Activated naive CD8-positive, alpha-beta T cell (primary cell): Measurements from ENCODE around the gene FREM1.

Experiments
- H3K27ac Mint-ChIP-seq: one replicate; pipeline ENCODE4 v1.8.0; 2021; ENCODE audit warnings: mixed read lengths
- H3K27me3 Mint-ChIP-seq: one replicate; pipeline ENCODE4 v1.8.0; 2021; ENCODE audit warnings: mixed read lengths
- H3K36me3 Mint-ChIP-seq: one replicate; pipeline ENCODE4 v1.8.0; 2021; ENCODE audit warnings: mixed read lengths
- H3K4me1 Mint-ChIP-seq: one replicate; pipeline ENCODE4 v1.8.0; 2021; ENCODE audit warnings: low read depth, mixed read lengths
- H3K4me3 Mint-ChIP-seq: one replicate; pipeline ENCODE4 v1.8.0; 2021; ENCODE audit warnings: mild to moderate bottlenecking, mixed read lengths
- H3K9me3 Mint-ChIP-seq: one replicate; pipeline ENCODE4 v1.8.0; 2021; ENCODE audit warnings: low read depth, mixed read lengths

FREM1 gene

DNA sequence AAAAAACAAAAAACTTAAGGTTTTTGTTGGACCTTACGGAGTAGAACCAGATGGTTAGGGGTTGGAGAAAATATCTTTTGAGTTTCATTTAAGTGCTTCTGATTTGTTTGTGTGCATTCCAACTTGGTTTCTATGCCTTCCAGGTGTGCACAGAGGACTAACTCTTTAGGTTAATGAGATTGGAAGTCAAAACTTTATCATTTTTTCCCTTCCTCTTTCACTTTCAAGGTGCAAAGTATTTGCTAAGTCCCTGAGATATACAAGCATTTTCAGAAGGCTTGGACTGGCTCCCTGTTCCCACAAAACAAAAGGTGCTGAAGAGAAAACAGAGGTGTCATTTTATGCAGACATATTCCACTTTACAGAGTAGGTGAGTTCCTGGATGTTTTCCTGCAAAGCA, 157.4 kb downstream of the FREM1 start:
- Mint-ChIP-seq H3K9me3 (no peaks in the 10 kb centered on the region), H3K27ac (no peak overlapping the region), H3K4me1 (peaks cover 17% of the 10 kb centered on the region), H3K4me3 (no peak overlapping the region), H3K36me3 (no peaks in the 10 kb centered on the region), H3K27me3 (peaks cover 14% of the 10 kb centered on the region)

DNA sequence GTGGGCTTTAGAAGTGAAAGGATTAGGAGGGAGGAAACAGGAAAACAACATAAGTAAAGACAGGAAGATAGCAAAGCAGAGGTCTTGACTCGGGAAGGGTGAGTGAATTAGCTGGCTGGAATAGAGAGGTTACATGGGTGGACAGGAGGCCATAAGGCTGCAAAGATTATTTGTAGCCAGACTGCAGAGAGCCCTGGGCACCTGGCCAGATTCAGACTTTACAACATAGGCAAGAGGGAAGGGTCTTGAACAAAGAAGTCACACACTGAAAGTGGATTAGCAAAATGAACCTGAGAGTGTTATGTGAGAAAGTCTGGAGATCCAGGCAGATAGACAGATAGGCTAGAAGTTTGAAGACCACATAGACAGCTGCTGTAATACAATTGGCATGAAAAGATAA, 158.0 kb downstream of the FREM1 start:
- Mint-ChIP-seq H3K27ac (no peak overlapping the region), H3K4me3 (no peak overlapping the region), H3K36me3 (no peaks in the 10 kb centered on the region), H3K9me3 (no peaks in the 10 kb centered on the region), H3K27me3 (peaks cover 18% of the 10 kb centered on the region), H3K4me1 (peaks cover 17% of the 10 kb centered on the region)

DNA sequence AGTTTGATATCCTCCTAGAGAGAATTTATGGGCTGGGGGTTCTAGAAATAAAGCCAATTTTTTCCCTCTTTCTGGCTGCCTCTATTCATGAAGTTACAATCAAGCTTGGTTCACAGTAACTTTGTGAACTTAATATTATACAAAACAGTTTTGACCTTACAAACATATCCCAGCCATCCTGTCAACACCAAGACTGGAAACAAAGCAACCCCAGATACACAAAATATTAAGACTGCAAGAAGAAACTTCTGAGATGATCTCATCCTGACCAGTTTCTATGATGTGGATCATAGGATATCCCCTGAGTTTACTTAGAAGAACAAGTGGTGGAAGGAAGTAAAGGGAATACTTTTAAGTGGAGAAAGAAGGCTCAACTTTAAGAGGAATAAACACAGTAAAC, 159.4 kb downstream of the FREM1 start:
- Mint-ChIP-seq H3K4me1 (peaks cover 17% of the 10 kb centered on the region), H3K4me3 (no peak overlapping the region), H3K27ac (no peak overlapping the region), H3K36me3 (no peaks in the 10 kb centered on the region), H3K9me3 (no peaks in the 10 kb centered on the region), H3K27me3 (peaks cover 18% of the 10 kb centered on the region)

GRCh38 chr9:14749741-14750211, 160.5 kb downstream of the FREM1 start:
- Mint-ChIP-seq H3K27me3 (peaks cover 18% of the 10 kb centered on the region), H3K9me3 (no peaks in the 10 kb centered on the region), H3K4me3 (no peak overlapping the region), H3K27ac (no peak overlapping the region), H3K4me1 (peaks cover 17% of the 10 kb centered on the region), H3K36me3 (no peaks in the 10 kb centered on the region)

GRCh38 chr9:14748373-14748772, 161.9 kb downstream of the FREM1 start:
- peaks cover 17% of the 10 kb centered on the region for H3K4me1 Mint-ChIP-seq
- no peak overlapping the region for H3K27ac Mint-ChIP-seq
- peaks cover 18% of the 10 kb centered on the region for H3K27me3 Mint-ChIP-seq
- no peaks in the 10 kb centered on the region for H3K9me3 Mint-ChIP-seq
- H3K4me3 Mint-ChIP-seq = no peak overlapping the region
- no peaks in the 10 kb centered on the region for H3K36me3 Mint-ChIP-seq

GRCh38 chr9:14747111-14747510, 163.1 kb downstream of the FREM1 start:
- Mint-ChIP-seq H3K9me3 (no peaks in the 10 kb centered on the region), H3K27me3 (peaks cover 15% of the 10 kb centered on the region), H3K4me3 (no peak overlapping the region), H3K4me1 (peaks cover 17% of the 10 kb centered on the region), H3K27ac (no peak overlapping the region), H3K36me3 (no peaks in the 10 kb centered on the region)

DNA sequence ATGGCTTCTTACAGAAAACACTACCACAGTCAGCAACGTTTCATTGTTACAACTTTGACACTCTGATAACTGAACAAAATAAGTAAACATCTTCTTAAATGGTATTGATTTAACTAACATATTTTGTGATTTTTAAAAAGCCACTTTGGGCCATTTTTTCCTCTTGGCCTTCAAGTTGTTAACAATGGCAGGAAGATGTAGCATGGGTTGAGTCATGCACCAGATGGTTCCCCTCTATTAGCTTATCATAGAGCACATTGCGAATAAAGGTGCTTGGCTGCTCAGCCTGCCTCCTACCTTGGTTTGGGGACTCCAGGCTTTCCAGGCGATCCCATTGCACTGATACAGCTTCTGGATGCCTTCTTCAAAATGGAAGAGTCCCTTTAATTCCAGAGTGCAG, 163.6 kb downstream of the FREM1 start:
- H3K9me3 Mint-ChIP-seq = no peaks in the 10 kb centered on the region

GRCh38 chr9:14744768-14745167, 165.5 kb downstream of the FREM1 start:
- peaks cover 9% of the 10 kb centered on the region for H3K27me3 Mint-ChIP-seq
- no peaks in the 10 kb centered on the region for H3K9me3 Mint-ChIP-seq
- H3K4me3 Mint-ChIP-seq = no peak overlapping the region
- no peaks in the 10 kb centered on the region for H3K36me3 Mint-ChIP-seq
- H3K4me1 Mint-ChIP-seq = peaks cover 5% of the 10 kb centered on the region
- H3K27ac Mint-ChIP-seq = no peak overlapping the region

More for the DNA sequence above, 163.6 kb downstream of the FREM1 start:
- no peak overlapping the region for H3K4me3 Mint-ChIP-seq
- peaks cover 13% of the 10 kb centered on the region for H3K27me3 Mint-ChIP-seq
- peaks cover 17% of the 10 kb centered on the region for H3K4me1 Mint-ChIP-seq
- H3K36me3 Mint-ChIP-seq = no peaks in the 10 kb centered on the region
- H3K27ac Mint-ChIP-seq = no peak overlapping the region

DNA sequence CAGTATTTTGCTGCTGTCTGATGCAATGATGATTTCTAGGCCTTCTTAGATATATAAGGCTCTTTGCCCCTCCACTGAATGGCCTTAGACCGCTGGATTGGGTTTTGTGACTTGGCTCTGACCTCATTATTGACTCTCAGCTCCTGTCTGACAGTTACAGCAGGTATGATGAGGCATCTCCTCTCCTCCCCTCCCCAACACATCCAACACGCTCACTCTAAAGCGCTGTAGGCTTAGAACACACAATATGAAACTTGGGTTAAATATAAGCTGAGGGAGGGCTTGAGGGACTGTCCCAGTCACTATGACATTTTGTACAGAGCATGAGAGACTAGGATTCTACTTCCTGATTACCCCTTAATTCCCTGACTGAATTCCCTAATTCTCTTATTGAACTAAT, 168.9 kb downstream of the FREM1 start:
- Mint-ChIP-seq H3K27me3 (peaks cover 7% of the 10 kb centered on the region), H3K27ac (no peak overlapping the region), H3K4me1 (no peaks in the 10 kb centered on the region), H3K9me3 (no peaks in the 10 kb centered on the region), H3K4me3 (no peak overlapping the region), H3K36me3 (no peaks in the 10 kb centered on the region)

DNA sequence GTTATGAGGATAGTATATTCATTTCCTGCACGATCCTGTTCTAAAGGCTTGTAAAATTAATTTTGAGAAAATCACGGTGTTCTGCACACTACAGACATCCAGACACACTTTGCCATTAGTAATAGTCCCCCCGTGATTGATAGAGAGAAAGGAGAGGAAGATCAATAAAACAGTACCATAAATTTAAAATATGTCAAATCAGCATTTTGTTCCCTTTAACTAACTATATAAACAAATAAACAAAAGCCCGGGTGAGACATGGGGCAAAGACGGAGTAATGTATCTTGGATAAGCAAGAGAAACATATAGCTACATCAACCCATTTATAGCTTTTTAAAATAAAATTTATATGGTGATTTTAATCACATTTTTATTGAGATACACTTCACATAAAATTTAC, 177.1 kb downstream of the FREM1 start:
- no peaks in the 10 kb centered on the region for H3K4me1 Mint-ChIP-seq
- no peaks in the 10 kb centered on the region for H3K9me3 Mint-ChIP-seq
- H3K36me3 Mint-ChIP-seq = no peaks in the 10 kb centered on the region
- H3K27me3 Mint-ChIP-seq = peaks cover 6% of the 10 kb centered on the region
- no peak overlapping the region for H3K27ac Mint-ChIP-seq
- H3K4me3 Mint-ChIP-seq = no peak overlapping the region

- no peaks in the 10 kb centered on the region for H3K9me3 Mint-ChIP-seq
- peaks cover 5% of the 10 kb centered on the region for H3K27me3 Mint-ChIP-seq
- no peak overlapping the region for H3K27ac Mint-ChIP-seq
- H3K36me3 Mint-ChIP-seq = no peaks in the 10 kb centered on the region
- H3K4me3 Mint-ChIP-seq = no peak overlapping the region
- no peaks in the 10 kb centered on the region for H3K4me1 Mint-ChIP-seq
Observed at GRCh38 chr9:14731294-14731981, 178.8 kb downstream of the FREM1 start.

GRCh38 chr9:14730461-14730898, 179.7 kb downstream of the FREM1 start:
- no peaks in the 10 kb centered on the region for H3K9me3 Mint-ChIP-seq
- no peaks in the 10 kb centered on the region for H3K36me3 Mint-ChIP-seq
- no peaks in the 10 kb centered on the region for H3K4me1 Mint-ChIP-seq
- H3K4me3 Mint-ChIP-seq = no peak overlapping the region
- peaks cover 7% of the 10 kb centered on the region for H3K27me3 Mint-ChIP-seq
- H3K27ac Mint-ChIP-seq = no peak overlapping the region

GRCh38 chr9:14723301-14723700, 186.9 kb downstream of the FREM1 start:
- H3K36me3 Mint-ChIP-seq = no peaks in the 10 kb centered on the region
- H3K27me3 Mint-ChIP-seq = peaks cover 9% of the 10 kb centered on the region
- H3K9me3 Mint-ChIP-seq = no peaks in the 10 kb centered on the region
- H3K27ac Mint-ChIP-seq = no peak overlapping the region
- no peaks in the 10 kb centered on the region for H3K4me1 Mint-ChIP-seq
- no peak overlapping the region for H3K4me3 Mint-ChIP-seq

DNA sequence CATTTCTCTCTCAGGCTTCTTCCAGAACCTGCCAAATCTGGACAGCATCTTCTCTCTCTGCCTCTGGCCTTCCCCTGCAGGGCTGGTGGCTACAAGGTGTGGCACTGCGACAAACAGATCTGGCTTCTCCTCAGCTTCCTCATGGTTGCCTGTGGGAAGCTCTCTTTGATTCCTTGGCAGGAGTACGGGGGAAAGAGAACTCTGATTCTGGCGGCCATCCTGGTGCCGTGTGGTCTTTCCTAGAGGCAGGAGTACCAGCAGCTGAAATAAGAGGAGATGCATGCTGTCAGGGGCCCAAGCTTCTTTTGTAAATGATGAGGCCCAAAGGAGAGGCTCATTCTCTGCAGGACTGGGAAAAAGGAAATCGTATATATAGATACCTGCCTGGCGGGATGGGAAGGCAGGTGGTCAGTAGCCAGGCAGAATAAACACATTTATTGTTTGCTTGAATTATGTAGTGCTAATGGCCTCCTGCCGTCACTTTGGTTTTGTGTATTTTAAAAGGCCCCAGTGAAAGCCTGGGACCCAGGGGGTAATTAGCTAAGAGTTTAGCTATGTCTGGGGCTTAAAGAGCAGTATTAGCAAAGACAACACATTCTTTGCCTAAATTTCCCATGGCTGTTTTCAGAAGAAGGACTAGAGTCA, 187.7 kb downstream of the FREM1 start, which contains the start of gene CER1:
TSS of gene CER1 (minus strand) at position 343 of the 645 bp plus-strand sequence. CDS start at position 282, 61 bp downstream.
- Mint-ChIP-seq H3K9me3 (no peaks in the 10 kb centered on the region), H3K4me3 (no peak within 1 kb of the TSS), H3K36me3 (no peaks in the 10 kb centered on the region), H3K27ac (no peak within 1 kb of the TSS), H3K27me3 (peaks cover 12% of the 10 kb centered on the region), H3K4me1 (no peaks in the 10 kb centered on the region)

GRCh38 chr9:14719231-14719923, 190.9 kb downstream of the FREM1 start:
- peaks cover 15% of the 10 kb centered on the region for H3K27me3 Mint-ChIP-seq
- H3K4me3 Mint-ChIP-seq = no peak overlapping the region
- H3K4me1 Mint-ChIP-seq = no peaks in the 10 kb centered on the region
- no peaks in the 10 kb centered on the region for H3K36me3 Mint-ChIP-seq
- no peaks in the 10 kb centered on the region for H3K9me3 Mint-ChIP-seq
- no peak overlapping the region for H3K27ac Mint-ChIP-seq
